ENCODE data around the gene PGP.

DNA sequence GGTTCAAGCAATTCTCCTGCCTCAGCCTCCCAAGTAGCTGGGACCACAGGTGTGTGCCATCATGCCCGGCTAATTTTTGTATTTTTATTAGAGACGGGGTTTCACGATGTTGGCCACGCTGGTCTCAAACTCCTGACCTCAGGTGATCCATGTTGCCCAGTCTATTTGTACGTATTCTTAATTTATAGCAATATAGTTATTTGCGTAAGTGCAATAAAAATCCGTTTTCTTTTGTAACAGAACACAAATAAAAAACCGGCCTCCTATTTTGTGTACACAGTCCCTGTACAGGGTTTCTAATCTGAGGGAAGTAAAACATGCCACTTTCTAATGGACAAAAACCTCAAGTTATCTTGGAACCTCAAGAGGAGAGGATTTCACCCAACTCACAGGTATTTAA lies 45.6 kb upstream of the PGP start:
- TF ChIP-seq, protein P1, sequence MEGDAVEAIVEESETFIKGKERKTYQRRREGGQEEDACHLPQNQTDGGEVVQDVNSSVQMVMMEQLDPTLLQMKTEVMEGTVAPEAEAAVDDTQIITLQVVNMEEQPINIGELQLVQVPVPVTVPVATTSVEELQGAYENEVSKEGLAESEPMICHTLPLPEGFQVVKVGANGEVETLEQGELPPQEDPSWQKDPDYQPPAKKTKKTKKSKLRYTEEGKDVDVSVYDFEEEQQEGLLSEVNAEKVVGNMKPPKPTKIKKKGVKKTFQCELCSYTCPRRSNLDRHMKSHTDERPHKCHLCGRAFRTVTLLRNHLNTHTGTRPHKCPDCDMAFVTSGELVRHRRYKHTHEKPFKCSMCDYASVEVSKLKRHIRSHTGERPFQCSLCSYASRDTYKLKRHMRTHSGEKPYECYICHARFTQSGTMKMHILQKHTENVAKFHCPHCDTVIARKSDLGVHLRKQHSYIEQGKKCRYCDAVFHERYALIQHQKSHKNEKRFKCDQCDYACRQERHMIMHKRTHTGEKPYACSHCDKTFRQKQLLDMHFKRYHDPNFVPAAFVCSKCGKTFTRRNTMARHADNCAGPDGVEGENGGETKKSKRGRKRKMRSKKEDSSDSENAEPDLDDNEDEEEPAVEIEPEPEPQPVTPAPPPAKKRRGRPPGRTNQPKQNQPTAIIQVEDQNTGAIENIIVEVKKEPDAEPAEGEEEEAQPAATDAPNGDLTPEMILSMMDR (IDR thresholded peaks at IDR 0.05; ENCODE audit: low read length): no peak
- no peak for TF ChIP-seq EZH2phosphoT487 (IDR thresholded peaks at IDR 0.05; ENCODE audit: low read length)
- TF ChIP-seq EZH2 (optimal IDR thresholded peaks at IDR 0.05; ENCODE audit: low read depth, low read length): no peak

All from MM.1S (cell line).